Left lung (tissue), 10 donors: ENCODE measurements around the gene SLC6A12. TPM values are rescaled to one million over a fixed set of nuclear protein-coding genes. Genes with fewer than 3 reads are reported as not detected.

Source experiments
- ATAC-seq: fragments of 200-7000 bp; cut with Tn5 transposase; one replicate; pipeline ENCODE4 v1.9.1; 2020; ENCODE audit warnings: moderate library complexity
- DNase-seq, 4 donors: peaks; one replicate each; pipeline ENCODE4 v3.0.0-alpha.2; 2013 to 2020
- H3K27ac ChIP-seq, 2 donors: fragments of 200-600 bp; sonication (generic) in 1 of 2; one replicate each; pipeline versions ENCODE4 v1.5.0 to v1.8.0; 2020 to 2021
- H3K27me3 ChIP-seq, 2 donors: fragments of 200-600 bp; sonication (generic) in 1 of 2; one replicate each; pipeline versions ENCODE4 v1.5.0 to v1.8.0; 2020 to 2021
- H3K36me3 ChIP-seq, 2 donors: fragments of 200-600 bp; sonication (generic) in 1 of 2; one replicate each; pipeline versions ENCODE4 v1.5.0 to v1.8.0; 2020 to 2021
- H3K4me1 ChIP-seq, 2 donors: fragments of 200-600 bp; one replicate each; pipeline ENCODE4 v1.8.0; 2021
- H3K4me3 ChIP-seq, 2 donors: fragments of 200-600 bp; sonication (generic) in 1 of 2; one replicate each; pipeline versions ENCODE4 v1.5.0 to v1.8.0; 2020 to 2021; ENCODE audit warnings: mild to moderate bottlenecking in 1 of 2
- H3K9me3 ChIP-seq, 2 donors: fragments of 200-600 bp; sonication (generic) in 1 of 2; one replicate each; pipeline versions ENCODE4 v1.5.0 to v1.8.0; 2020 to 2021
- CTCF ChIP-seq, 2 donors: fragments of 200-600 bp; sonication (generic) in 1 of 2; IDR thresholded peaks; one replicate each; pipeline versions ENCODE4 v1.5.0 to v1.8.0; 2021; ENCODE audit warnings: antibody characterized with exemption in 2 of 2
- intact Hi-C, 2 donors: fragments of 100-400 bp; cut with DNase I; formaldehyde crosslinking; loops; one replicate each; pipeline versions ENCODE4 v1.11.2 to v1.14.2; 2022
- polyA plus RNA-seq, 6 donors: library from polyadenylated mRNA; unstranded; fragments of 120-200 nt; gene quantifications; one replicate each; pipeline ENCODE4 v1.2.1, GENCODE V29; 2013; ENCODE audit not compliant: insufficient read length in 6 of 6
- total RNA-seq, 2 donors: library from RNA; stranded (reverse); fragmentation: NEBNext Ultra II Directional; extraction: Animal tissue kit (Norgen Biotek cat#: 25700); gene quantifications; one replicate each; pipeline ENCODE4 v1.2.1, GENCODE V29; 2021
- donor health status: DM: no; HTN: yes; CAD: no.
- donor health status: DM: no; HTN: no; CAD: no.

Gene SLC6A12
- total and polyA plus RNA-seq, 8 donors = 0.52 to 4.7 (median 0.92) TPM

- no peaks in the 10 kb centered on the region for H3K36me3 ChIP-seq
- no peaks in the 10 kb centered on the region for H3K9me3 ChIP-seq
- ATAC-seq = no peak
- peaks cover 0 to 32% of the 10 kb centered on the region in 2 donors for H3K27me3 ChIP-seq
- no peak for DNase-seq
- intact Hi-C loops = no loop called here
- no peak for TF ChIP-seq CTCF (IDR thresholded peaks at IDR 0.05)
- no peak overlapping the region for H3K27ac ChIP-seq
- H3K4me1 ChIP-seq = no peaks in the 10 kb centered on the region
- H3K4me3 ChIP-seq = no peak overlapping the region
These were observed 39.3 kb upstream of the SLC6A12 start for GRCh38 chr12:253116-253831.

GRCh38 chr12:252636-253035 lies 38.7 kb upstream of the SLC6A12 start:
- peaks cover 0 to 26% of the 10 kb centered on the region in 2 donors for H3K27me3 ChIP-seq
- DNase-seq (no peak), ATAC-seq (no peak)
- TF ChIP-seq CTCF (IDR thresholded peaks at IDR 0.05) = no peak
- intact Hi-C loops = no loop called here
- no peaks in the 10 kb centered on the region for H3K4me1 ChIP-seq
- peaks cover 0 to 5% of the 10 kb centered on the region in 2 donors for H3K9me3 ChIP-seq
- H3K36me3 ChIP-seq = no peaks in the 10 kb centered on the region
- no peak overlapping the region for H3K4me3 ChIP-seq
- H3K27ac ChIP-seq = no peak overlapping the region

GRCh38 chr12:247271-247670 lies 33.3 kb upstream of the SLC6A12 start:
- intact Hi-C loops = no loop called here
- H3K4me1 ChIP-seq = no peaks in the 10 kb centered on the region
- H3K27me3 ChIP-seq = peaks cover 0 to 15% of the 10 kb centered on the region in 2 donors
- H3K27ac ChIP-seq = no peak overlapping the region
- no peak overlapping the region for H3K4me3 ChIP-seq
- ATAC-seq (no peak), DNase-seq (no peak)
- no peaks in the 10 kb centered on the region for H3K36me3 ChIP-seq
- TF ChIP-seq CTCF (IDR thresholded peaks at IDR 0.05) = no peak
- peaks cover 0 to 22% of the 10 kb centered on the region in 2 donors for H3K9me3 ChIP-seq

GRCh38 chr12:243381-243780 lies 29.4 kb upstream of the SLC6A12 start:
- intact Hi-C loops = no loop called here
- no peak overlapping the region for H3K27ac ChIP-seq
- peaks cover 0 to 22% of the 10 kb centered on the region in 2 donors for H3K9me3 ChIP-seq
- no peak for TF ChIP-seq CTCF (IDR thresholded peaks at IDR 0.05)
- H3K36me3 ChIP-seq = no peaks in the 10 kb centered on the region
- H3K4me1 ChIP-seq = no peaks in the 10 kb centered on the region
- peaks cover 0 to 18% of the 10 kb centered on the region in 2 donors for H3K27me3 ChIP-seq
- DNase-seq = no peak
- no peak overlapping the region for H3K4me3 ChIP-seq
- no peak for ATAC-seq

GRCh38 chr12:242496-242895 lies 28.5 kb upstream of the SLC6A12 start:
- DNase-seq (no peak), ATAC-seq (no peak)
- intact Hi-C loops = no loop called here

More at GRCh38 chr12:242496-242895, 28.5 kb upstream of the SLC6A12 start:
- Histone ChIP-seq H3K36me3 (no peaks in the 10 kb centered on the region), H3K9me3 (peaks cover 0 to 15% of the 10 kb centered on the region in 2 donors), H3K27ac (no peak overlapping the region), H3K4me3 (no peak overlapping the region), H3K27me3 (peaks cover 0 to 23% of the 10 kb centered on the region in 2 donors), H3K4me1 (no peaks in the 10 kb centered on the region)
- TF ChIP-seq CTCF (IDR thresholded peaks at IDR 0.05) = no peak
